Limb (tissue), 2 donors: Measurements from ENCODE around the gene PPP2R2D.
"Not testable (repeated sequence)": the region's sequence is repeated elsewhere in the genome, so short reads cannot be mapped to it uniquely, and the experiment has no call there.

Experiments used
- DNase-seq, 2 donors: peaks; one replicate each; pipeline ENCODE4 v3.0.0-alpha.2; 2016; ENCODE audit errors: extremely low spot score in 2 of 2

Gene PPP2R2D

GRCh38 chr10:131948501-131948900, 47.7 kb downstream of the PPP2R2D start:
- peak in 1 of 2 donors; percentile 9 for DNase-seq

DNA sequence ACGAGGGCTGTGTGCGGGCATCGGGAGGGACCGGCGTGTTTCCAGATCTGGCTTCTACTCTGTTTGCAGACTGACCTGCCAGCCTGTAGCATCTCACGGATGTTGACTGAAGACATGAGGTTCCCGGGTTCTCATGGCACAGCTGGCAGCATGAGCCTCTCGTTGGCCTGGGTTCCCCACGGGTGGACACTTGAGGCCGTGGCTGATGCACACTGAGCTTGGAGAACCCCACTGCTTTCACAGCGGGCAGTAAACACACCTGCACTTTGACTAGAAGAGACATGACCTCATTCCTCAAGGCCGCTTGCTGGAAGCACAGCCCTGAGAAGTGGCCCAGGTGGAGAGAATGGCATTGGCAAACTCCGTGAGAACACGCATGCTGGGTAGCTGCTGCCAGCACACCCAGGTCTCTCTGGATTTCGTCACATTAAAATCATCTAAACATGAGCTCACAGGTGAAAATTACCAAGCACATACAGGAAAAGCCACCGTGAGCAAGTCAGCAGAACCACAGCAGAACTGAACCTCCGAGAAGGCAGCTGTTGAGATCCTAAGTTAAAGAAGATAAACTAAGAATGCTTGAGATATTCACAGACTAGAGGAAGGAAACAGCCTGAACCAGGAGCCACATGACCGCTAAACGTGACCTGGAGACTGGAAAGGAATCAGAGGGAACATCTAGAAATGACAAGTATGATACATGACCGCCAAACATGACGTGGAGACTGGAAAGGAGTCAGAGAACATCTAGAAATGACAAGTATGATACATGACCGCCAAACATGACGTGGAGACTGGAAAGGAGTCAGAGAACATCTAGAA, 48.4 kb downstream of the PPP2R2D start:
- no peak for DNase-seq

GRCh38 chr10:131949908-131950307, 49.1 kb downstream of the PPP2R2D start:
- DNase-seq = not testable (repeated sequence)

- no peak for DNase-seq
Observed at GRCh38 chr10:131954356-131954965, 53.7 kb downstream of the PPP2R2D start.

DNA sequence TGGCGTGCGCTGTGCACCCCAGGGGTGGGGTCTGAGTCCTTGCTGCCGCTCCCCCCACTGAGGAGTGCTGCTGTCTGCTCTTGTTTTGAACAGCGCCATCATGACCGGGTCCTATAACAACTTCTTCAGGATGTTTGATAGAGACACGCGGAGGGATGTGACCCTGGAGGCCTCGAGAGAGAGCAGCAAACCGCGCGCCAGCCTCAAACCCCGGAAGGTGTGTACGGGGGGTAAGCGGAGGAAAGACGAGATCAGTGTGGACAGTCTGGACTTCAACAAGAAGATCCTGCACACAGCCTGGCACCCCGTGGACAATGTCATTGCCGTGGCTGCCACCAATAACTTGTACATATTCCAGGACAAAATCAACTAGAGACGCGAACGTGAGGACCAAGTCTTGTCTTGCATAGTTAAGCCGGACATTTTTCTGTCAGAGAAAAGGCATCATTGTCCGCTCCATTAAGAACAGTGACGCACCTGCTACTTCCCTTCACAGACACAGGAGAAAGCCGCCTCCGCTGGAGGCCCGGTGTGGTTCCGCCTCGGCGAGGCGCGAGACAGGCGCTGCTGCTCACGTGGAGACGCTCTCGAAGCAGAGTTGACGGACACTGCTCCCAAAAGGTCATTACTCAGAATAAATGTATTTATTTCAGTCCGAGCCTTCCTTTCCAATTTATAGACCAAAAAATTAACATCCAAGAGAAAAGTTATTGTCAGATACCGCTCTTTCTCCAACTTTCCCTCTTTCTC, 55.0 kb downstream of the PPP2R2D start:
- no peak for DNase-seq

GRCh38 chr10:131959841-131960240, 59.0 kb downstream of the PPP2R2D start:
- DNase-seq = no peak

DNA sequence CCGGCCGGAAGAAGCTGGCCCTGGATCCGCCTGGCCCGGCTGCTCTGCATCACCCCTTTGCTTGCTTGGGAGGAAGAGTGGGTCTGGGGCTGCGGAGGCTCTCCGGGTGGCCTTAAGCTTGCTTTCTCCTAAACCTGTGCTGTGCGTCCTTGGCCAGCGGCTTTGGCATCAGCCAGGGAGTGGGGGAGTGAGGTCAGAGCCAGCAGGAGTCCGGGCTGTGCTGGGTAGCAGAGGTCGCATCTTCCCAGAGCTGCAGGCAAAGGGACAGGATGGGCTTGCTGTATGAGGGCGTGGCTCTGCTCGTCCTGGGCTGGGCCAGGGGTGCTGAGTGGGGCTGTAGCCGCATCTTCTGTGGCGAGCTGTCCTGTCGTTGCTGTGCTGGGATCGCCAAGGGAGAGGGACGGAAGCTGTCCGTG, 59.8 kb downstream of the PPP2R2D start:
- no peak for DNase-seq

DNA sequence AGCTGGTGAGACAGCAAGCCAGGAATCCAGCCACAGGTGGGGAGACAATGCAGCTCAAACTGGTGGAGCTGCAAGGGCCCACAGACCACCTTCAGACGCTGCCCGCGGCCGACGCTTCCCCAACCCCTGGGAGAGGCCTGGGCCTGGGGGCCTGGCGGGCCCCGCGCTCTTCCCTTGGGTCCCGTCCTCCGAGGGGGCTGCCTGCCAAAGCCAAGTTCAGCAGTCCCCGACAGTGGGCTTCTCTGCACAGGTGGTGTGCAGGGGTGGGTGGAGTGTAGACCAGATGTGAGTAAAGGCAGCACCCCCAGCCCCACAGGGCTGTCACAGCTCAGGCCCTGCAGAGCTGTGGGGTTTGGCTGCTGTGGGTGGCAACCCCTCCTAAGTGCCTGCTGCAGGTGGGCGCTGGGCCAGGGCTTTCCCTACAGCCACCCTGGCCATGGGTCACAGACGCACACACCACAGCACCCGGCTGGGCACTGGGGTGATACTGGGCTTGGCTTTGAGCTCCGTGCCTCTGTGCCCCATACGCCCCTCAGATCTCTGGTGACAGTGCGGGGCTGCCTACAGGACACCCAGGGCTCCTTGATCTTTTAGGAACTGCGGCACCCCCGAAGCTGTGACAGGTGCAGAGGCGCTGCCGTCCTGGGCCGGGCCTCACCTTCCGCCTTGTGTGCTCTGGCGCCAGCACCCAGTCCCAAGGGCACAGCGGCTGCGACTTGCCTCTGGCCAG, 60.4 kb downstream of the PPP2R2D start:
- no peak for DNase-seq

GRCh38 chr10:131961777-131962662, 61.2 kb downstream of the PPP2R2D start:
- no peak for DNase-seq

DNA sequence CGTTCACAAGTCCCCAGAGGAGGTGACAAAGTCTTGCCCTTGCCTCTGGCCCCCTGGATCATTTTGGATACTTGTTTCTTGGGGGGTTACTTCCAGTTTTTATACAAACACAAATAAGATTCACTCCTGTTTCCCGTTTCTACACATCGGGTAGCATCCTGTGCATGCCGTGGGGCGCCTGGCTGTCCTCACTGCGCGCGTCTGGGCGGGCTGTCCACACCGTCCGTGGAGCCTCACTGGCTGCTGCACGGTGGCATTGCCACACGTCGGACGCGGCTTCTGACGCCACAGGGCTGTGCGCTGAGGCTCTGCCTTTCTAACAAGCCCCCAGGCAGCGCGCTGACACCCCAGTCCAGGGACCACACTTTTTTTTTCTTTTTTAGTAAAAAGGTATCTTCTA, 62.5 kb downstream of the PPP2R2D start:
- DNase-seq = no peak

DNA sequence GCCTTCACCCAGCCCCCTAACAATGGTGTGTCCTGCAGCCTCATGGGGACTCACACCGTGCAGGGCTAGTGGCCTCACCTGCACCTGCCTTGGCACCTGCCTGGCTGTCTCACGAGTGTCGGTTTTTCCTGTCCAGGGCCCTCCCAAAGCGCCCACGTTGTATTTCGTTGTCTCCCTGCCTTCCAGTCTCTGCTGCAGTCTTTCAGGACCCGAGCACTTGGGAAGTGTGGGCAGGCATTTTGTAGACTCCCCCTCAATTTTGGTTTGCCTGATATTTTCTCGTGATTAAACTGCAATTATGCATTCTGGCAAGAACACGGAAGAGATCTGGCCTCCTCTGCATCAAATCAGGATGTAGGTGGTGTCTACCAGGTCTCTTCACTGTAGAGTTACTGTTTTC, 63.0 kb downstream of the PPP2R2D start:
- DNase-seq = no peak

GRCh38 chr10:131964298-131964697, 63.5 kb downstream of the PPP2R2D start:
- DNase-seq = no peak

- DNase-seq = no peak
Observed at GRCh38 chr10:131968949-131969348, 68.1 kb downstream of the PPP2R2D start.

GRCh38 chr10:131970946-131971345, 70.1 kb downstream of the PPP2R2D start:
- no peak for DNase-seq

DNA sequence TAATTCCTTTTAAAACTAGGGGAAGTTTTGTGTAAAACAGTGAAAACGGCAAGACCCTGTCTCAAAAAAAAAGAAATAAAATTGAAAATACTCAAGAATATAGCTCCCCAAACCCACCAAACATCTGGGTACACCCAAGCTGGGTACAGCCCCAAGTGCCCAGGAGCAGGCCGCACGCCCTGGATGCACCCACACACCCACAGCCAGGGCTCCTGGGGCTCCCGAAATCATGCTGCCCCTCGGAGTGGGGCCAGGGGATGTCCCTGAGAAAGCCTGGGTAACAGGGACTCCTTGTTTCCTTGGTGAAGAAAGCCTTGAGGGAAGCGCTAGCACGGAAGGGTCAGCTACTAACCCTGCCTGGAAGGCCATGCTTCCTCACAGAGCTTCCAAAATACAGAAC, 70.8 kb downstream of the PPP2R2D start:
- no peak for DNase-seq

GRCh38 chr10:131972474-131973071, 71.8 kb downstream of the PPP2R2D start:
- peak in 1 of 2 donors; percentile 12 for DNase-seq

GRCh38 chr10:131973160-131973951, 72.5 kb downstream of the PPP2R2D start:
- DNase-seq = no peak

GRCh38 chr10:131974034-131974817, 73.4 kb downstream of the PPP2R2D start:
- DNase-seq = no peak

- DNase-seq = no peak
Observed at GRCh38 chr10:131975003-131975402, 74.2 kb downstream of the PPP2R2D start.
